Measurements from ENCODE around the gene EPHB2. TPM values are rescaled to one million over a fixed set of nuclear protein-coding genes. Genes with fewer than 3 reads are reported as not detected.

The EPHB2 gene
- total and polyA plus RNA-seq, 2 experiments from 2014 or later, result 1.0 to 5.1 TPM

GRCh38 chr1:22895357-22895756, 184.7 kb downstream of the EPHB2 start:
- Histone ChIP-seq H3K9me2 (ENCODE audit: insufficient read depth) (no peaks in the 10 kb centered on the region), H3K9me3 (ENCODE audit: low read depth) (no peaks in the 10 kb centered on the region), H4K20me1 (ENCODE audit: insufficient read depth) (no peaks in the 10 kb centered on the region), H3K4me2 (ENCODE audit: unreplicated experiment) (no peak overlapping the region), H2AFZ (no peak overlapping the region), H3K27ac (no peak overlapping the region), H3K4me1 (ENCODE audit: insufficient read depth) (no peaks in the 10 kb centered on the region), H3K79me2 (ENCODE audit: insufficient read depth) (no peaks in the 10 kb centered on the region), H3K4me3 (no peak overlapping the region), H3K36me3 (ENCODE audit: low read depth) (no peaks in the 10 kb centered on the region), H3F3A (ENCODE audit: insufficient read depth) (no peaks in the 10 kb centered on the region), H3K9ac (no peak overlapping the region), H3K27me3 (replicated peaks; ENCODE audit: insufficient read depth) (no peaks in the 10 kb centered on the region)
- in situ Hi-C loops (cut with MboI), result no loop called here
- no peak for DNase-seq
- TF ChIP-seq EZH2phosphoT487 (IDR thresholded peaks at IDR 0.05; ENCODE audit: insufficient read depth, low read depth) (no peak), EZH2 (IDR thresholded peaks at IDR 0.05; ENCODE audit: insufficient read depth, poor library complexity, severe bottlenecking) (no peak)
- WGBS, 2 experiments (ENCODE audit: low coverage in 1 of 2, low lambda C conversion rate in 2 of 2, missing lambda C conversion rate in 2 of 2), result 45 to 66% methylated on average over 8 to 9 of the region's 9 CpGs

- Histone ChIP-seq H3K27ac (no peak overlapping the region), H3K4me2 (ENCODE audit: unreplicated experiment) (no peak overlapping the region), H3K36me3 (ENCODE audit: low read depth) (no peaks in the 10 kb centered on the region), H2AFZ (no peak overlapping the region), H3K4me3 (no peak overlapping the region), H3K79me2 (ENCODE audit: insufficient read depth) (no peaks in the 10 kb centered on the region), H3F3A (ENCODE audit: insufficient read depth) (no peaks in the 10 kb centered on the region), H3K4me1 (ENCODE audit: insufficient read depth) (no peaks in the 10 kb centered on the region), H3K9me3 (ENCODE audit: low read depth) (no peaks in the 10 kb centered on the region), H3K9ac (no peak overlapping the region), H3K9me2 (ENCODE audit: insufficient read depth) (no peaks in the 10 kb centered on the region), H4K20me1 (ENCODE audit: insufficient read depth) (no peaks in the 10 kb centered on the region), H3K27me3 (replicated peaks; ENCODE audit: insufficient read depth) (no peaks in the 10 kb centered on the region)
- DNase-seq, result no peak
- in situ Hi-C loops (cut with MboI), result no loop called here
- TF ChIP-seq EZH2phosphoT487 (IDR thresholded peaks at IDR 0.05; ENCODE audit: insufficient read depth, low read depth) (no peak), EZH2 (IDR thresholded peaks at IDR 0.05; ENCODE audit: insufficient read depth, poor library complexity, severe bottlenecking) (no peak)
- WGBS, 2 experiments (ENCODE audit: low coverage in 1 of 2, low lambda C conversion rate in 2 of 2, missing lambda C conversion rate in 2 of 2), result 92 to 95% methylated on average over 7 of the region's 7 CpGs
Observed at GRCh38 chr1:22896184-22896583, 185.5 kb downstream of the EPHB2 start.

- no peak for DNase-seq
- H3F3A ChIP-seq (ENCODE audit: insufficient read depth), result peaks cover 7% of the 10 kb centered on the region; the same call in 1 of the 2 replicates
- H3K9me2 ChIP-seq (ENCODE audit: insufficient read depth), result no peaks in the 10 kb centered on the region
- H3K36me3 ChIP-seq (ENCODE audit: low read depth), result no peaks in the 10 kb centered on the region
- TF ChIP-seq EZH2 (IDR thresholded peaks at IDR 0.05; ENCODE audit: insufficient read depth, poor library complexity, severe bottlenecking), result no peak
- no peak for TF ChIP-seq EZH2phosphoT487 (IDR thresholded peaks at IDR 0.05; ENCODE audit: insufficient read depth, low read depth)
- no peak overlapping the region for H3K4me2 ChIP-seq (ENCODE audit: unreplicated experiment)
- H3K9ac ChIP-seq, result no peak overlapping the region
- WGBS, 2 experiments (ENCODE audit: low coverage in 1 of 2, low lambda C conversion rate in 2 of 2, missing lambda C conversion rate in 2 of 2), result 74 to 75% methylated on average over 3 of the region's 3 CpGs
- in situ Hi-C loops (cut with MboI), result no loop called here
- H4K20me1 ChIP-seq (ENCODE audit: insufficient read depth), result no peaks in the 10 kb centered on the region
- no peak overlapping the region for H3K4me3 ChIP-seq
- H3K27me3 ChIP-seq (replicated peaks; ENCODE audit: insufficient read depth), result no peaks in the 10 kb centered on the region
- H2AFZ ChIP-seq, result no peak overlapping the region
- peaks cover 6% of the 10 kb centered on the region; the same call in 1 of the 2 replicates for H3K4me1 ChIP-seq (ENCODE audit: insufficient read depth)
- no peaks in the 10 kb centered on the region for H3K9me3 ChIP-seq (ENCODE audit: low read depth)
- H3K27ac ChIP-seq, result no peak overlapping the region
- H3K79me2 ChIP-seq (ENCODE audit: insufficient read depth), result no peaks in the 10 kb centered on the region
Observed at GRCh38 chr1:22900451-22900850, 189.8 kb downstream of the EPHB2 start.

- no peaks in the 10 kb centered on the region for H3K9me3 ChIP-seq (ENCODE audit: low read depth)
- peak; percentile 85 for DNase-seq
- H4K20me1 ChIP-seq (ENCODE audit: insufficient read depth), result no peaks in the 10 kb centered on the region
- peaks cover 7% of the 10 kb centered on the region; the same call in 1 of the 2 replicates for H3F3A ChIP-seq (ENCODE audit: insufficient read depth)
- H3K9me2 ChIP-seq (ENCODE audit: insufficient read depth), result no peaks in the 10 kb centered on the region
- no peak overlapping the region for H3K27ac ChIP-seq
- no peaks in the 10 kb centered on the region for H3K27me3 ChIP-seq (replicated peaks; ENCODE audit: insufficient read depth)
- no peak overlapping the region for H3K4me2 ChIP-seq (ENCODE audit: unreplicated experiment)
- H3K9ac ChIP-seq, result no peak overlapping the region
- H3K4me1 ChIP-seq (ENCODE audit: insufficient read depth), result peaks cover 6% of the 10 kb centered on the region; the same call in 1 of the 2 replicates
- H3K36me3 ChIP-seq (ENCODE audit: low read depth), result no peaks in the 10 kb centered on the region
- no peaks in the 10 kb centered on the region for H3K79me2 ChIP-seq (ENCODE audit: insufficient read depth)
- H3K4me3 ChIP-seq, result no peak overlapping the region
- WGBS, 2 experiments (ENCODE audit: low coverage in 1 of 2, low lambda C conversion rate in 2 of 2, missing lambda C conversion rate in 2 of 2), result 63% methylated on average over 3 of the region's 3 CpGs
- in situ Hi-C loops (cut with MboI), result no loop called here
- TF ChIP-seq EZH2 (IDR thresholded peaks at IDR 0.05; ENCODE audit: insufficient read depth, poor library complexity, severe bottlenecking) (no peak), EZH2phosphoT487 (IDR thresholded peaks at IDR 0.05; ENCODE audit: insufficient read depth, low read depth) (no peak)
- no peak overlapping the region for H2AFZ ChIP-seq
Observed at GRCh38 chr1:22903113-22903512, 192.5 kb downstream of the EPHB2 start.

GRCh38 chr1:22906968-22907367, 196.3 kb downstream of the EPHB2 start:
- Histone ChIP-seq H3K36me3 (ENCODE audit: low read depth) (no peaks in the 10 kb centered on the region), H3K27ac (no peak overlapping the region), H3K4me3 (no peak overlapping the region), H3F3A (ENCODE audit: insufficient read depth) (peaks cover 7% of the 10 kb centered on the region; the same call in 1 of the 2 replicates), H3K9me2 (ENCODE audit: insufficient read depth) (no peaks in the 10 kb centered on the region), H3K9me3 (ENCODE audit: low read depth) (no peaks in the 10 kb centered on the region), H3K9ac (no peak overlapping the region), H3K79me2 (ENCODE audit: insufficient read depth) (no peaks in the 10 kb centered on the region), H3K4me1 (ENCODE audit: insufficient read depth) (peaks cover 6% of the 10 kb centered on the region; the same call in 1 of the 2 replicates), H3K4me2 (ENCODE audit: unreplicated experiment) (no peak overlapping the region), H4K20me1 (ENCODE audit: insufficient read depth) (no peaks in the 10 kb centered on the region), H3K27me3 (replicated peaks; ENCODE audit: insufficient read depth) (no peaks in the 10 kb centered on the region), H2AFZ (no peak overlapping the region)
- DNase-seq, result no peak
- WGBS, 2 experiments (ENCODE audit: low coverage in 1 of 2, low lambda C conversion rate in 2 of 2, missing lambda C conversion rate in 2 of 2), result 47 to 53% methylated on average over 2 of the region's 2 CpGs
- TF ChIP-seq EZH2phosphoT487 (IDR thresholded peaks at IDR 0.05; ENCODE audit: insufficient read depth, low read depth) (no peak), EZH2 (IDR thresholded peaks at IDR 0.05; ENCODE audit: insufficient read depth, poor library complexity, severe bottlenecking) (no peak)
- in situ Hi-C loops (cut with MboI), result no loop called here

Measured in GM23248 (cell line).